Stimulated activated CD8-positive, alpha-beta memory T cell treated with anti-CD3 and anti-CD28 coated beads, Interleukin-12 subunit alpha, Interleukin-12 subunit beta, amount 100 ng/mL, for 24 hours (primary cell): ENCODE results near the gene GLYAT.

Source experiments
- DNase-seq: peaks from one replicate; pipeline ENCODE4 v3.0.0-alpha.2; 2020; ENCODE audit errors: extremely low read depth

The GLYAT gene

GRCh38 chr11:58731819-58732218 lies at the start of gene GLYAT:
Gene GLYAT (minus strand): TSS chr11:58731943. CDS start chr11:58724496, 7,447 bp downstream.
- DNase-seq = no peak

GRCh38 chr11:58781345-58781744 lies 49.6 kb upstream of the GLYAT start:
- DNase-seq = no peak

GRCh38 chr11:58780578-58780977 lies 48.8 kb upstream of the GLYAT start:
- no peak for DNase-seq

GRCh38 chr11:58776891-58777710 lies 45.4 kb upstream of the GLYAT start:
- no peak for DNase-seq

GRCh38 chr11:58775066-58775708 lies 43.4 kb upstream of the GLYAT start:
- DNase-seq = no peak

- no peak for DNase-seq
These were observed 42.4 kb upstream of the GLYAT start for GRCh38 chr11:58774164-58774593.

GRCh38 chr11:58773337-58773736 lies 41.6 kb upstream of the GLYAT start:
- no peak for DNase-seq

GRCh38 chr11:58772329-58773285 lies 40.9 kb upstream of the GLYAT start:
- no peak for DNase-seq

GRCh38 chr11:58771458-58771855 lies 39.7 kb upstream of the GLYAT start:
- DNase-seq = no peak

- DNase-seq = no peak
These were observed 39.1 kb upstream of the GLYAT start for GRCh38 chr11:58770627-58771457.

GRCh38 chr11:58770166-58770565 lies 38.4 kb upstream of the GLYAT start:
- no peak for DNase-seq

GRCh38 chr11:58769308-58769707 lies 37.6 kb upstream of the GLYAT start:
- no peak for DNase-seq

- no peak for DNase-seq
These were observed 36.4 kb upstream of the GLYAT start for GRCh38 chr11:58768137-58768536.

GRCh38 chr11:58765078-58765477 lies 33.3 kb upstream of the GLYAT start:
- no peak for DNase-seq

GRCh38 chr11:58763120-58763490 lies 31.4 kb upstream of the GLYAT start:
- DNase-seq = no peak

GRCh38 chr11:58762284-58763119 lies 30.8 kb upstream of the GLYAT start:
- DNase-seq = no peak

GRCh38 chr11:58757439-58757838 lies 25.7 kb upstream of the GLYAT start:
- no peak for DNase-seq

- DNase-seq = no peak
These were observed 14.1 kb upstream of the GLYAT start for GRCh38 chr11:58745705-58746364.

GRCh38 chr11:58744988-58745704 lies 13.4 kb upstream of the GLYAT start:
- DNase-seq = no peak
